Loucy (cell line): ENCODE measurements around the gene PAX5.

Experiments used
- H2AFZ ChIP-seq: fragments of 200-600 bp; sonication (generic); 2 replicates; pipeline ENCODE4 v1.6.0; 2016; ENCODE audit warnings: antibody characterized with exemption, mild to moderate bottlenecking, low read length, moderate library complexity
- H3F3A ChIP-seq: fragments of 200-600 bp; 2 replicates; pipeline ENCODE4 v1.6.0; 2016; ENCODE audit warnings: antibody characterized with exemption, low read depth, mild to moderate bottlenecking
- H3K27me3 ChIP-seq: fragments of 200-600 bp; sonication (generic); 2 replicates; pipeline ENCODE4 v1.6.1; 2014; ENCODE audit warnings: low read length, mild to moderate bottlenecking; ENCODE audit not compliant: insufficient read depth, poor library complexity, severe bottlenecking
- H3K36me3 ChIP-seq: fragments of 200-600 bp; sonication (generic); 2 replicates; pipeline ENCODE4 v1.6.1; 2016; ENCODE audit warnings: low read length; ENCODE audit not compliant: insufficient read depth
- H3K4me1 ChIP-seq: fragments of 200-600 bp; sonication (generic); 2 replicates; pipeline ENCODE4 v1.5.1; 2014; ENCODE audit warnings: low read length, mild to moderate bottlenecking; ENCODE audit not compliant: insufficient read depth, poor library complexity, severe bottlenecking
- H3K4me2 ChIP-seq: fragments of 200-600 bp; sonication (generic); 2 replicates; pipeline ENCODE4 v1.6.0; 2014; ENCODE audit warnings: antibody characterized with exemption, low read length, low read depth, mild to moderate bottlenecking; ENCODE audit not compliant: poor library complexity, severe bottlenecking
- H3K4me3 ChIP-seq: fragments of 200-600 bp; sonication (generic); 2 replicates; pipeline ENCODE4 v1.5.1; 2014; ENCODE audit warnings: low read length, mild to moderate bottlenecking, mixed read lengths; ENCODE audit not compliant: poor library complexity, severe bottlenecking
- H3K79me2 ChIP-seq: fragments of 200-600 bp; sonication (generic); 2 replicates; pipeline ENCODE4 v1.6.1; 2014; ENCODE audit warnings: low read length; ENCODE audit not compliant: insufficient read depth
- H3K9ac ChIP-seq: fragments of 200-600 bp; sonication (generic); 2 replicates; pipeline ENCODE4 v1.6.0; 2014; ENCODE audit warnings: mild to moderate bottlenecking, low read depth, low read length, moderate library complexity; ENCODE audit not compliant: poor library complexity, severe bottlenecking
- H3K9me2 ChIP-seq: fragments of 200-600 bp; sonication (generic); replicated peaks from 2 replicates; pipeline ENCODE4 v1.6.1; 2016; ENCODE audit warnings: low read depth, low read length, mixed read lengths
- H3K9me3 ChIP-seq: fragments of 200-600 bp; sonication (generic); 2 replicates; pipeline ENCODE4 v1.6.1; 2014; ENCODE audit warnings: mild to moderate bottlenecking, antibody characterized with exemption, low read length, low read depth; ENCODE audit not compliant: insufficient read depth
- H4K20me1 ChIP-seq: fragments of 200-600 bp; sonication (generic); 2 replicates; pipeline ENCODE4 v1.6.0; 2014; ENCODE audit warnings: antibody characterized with exemption, low read length, mild to moderate bottlenecking; ENCODE audit not compliant: insufficient read depth, poor library complexity, severe bottlenecking
- EZH2phosphoT487 ChIP-seq: fragments of 200-600 bp; IDR thresholded peaks from 2 replicates; pipeline ENCODE4 v1.6.1; 2018; ENCODE audit warnings: antibody characterized with exemption, mild to moderate bottlenecking, moderate library complexity, borderline replicate concordance
- TF ChIP-seq, protein P1 (sequence below): fragments of 200-600 bp; sonication (generic); conservative IDR thresholded peaks from 2 replicates; pipeline ENCODE4 v1.5.1; 2014; ENCODE audit warnings: mild to moderate bottlenecking, antibody characterized with exemption, low read length

The PAX5 gene

DNA sequence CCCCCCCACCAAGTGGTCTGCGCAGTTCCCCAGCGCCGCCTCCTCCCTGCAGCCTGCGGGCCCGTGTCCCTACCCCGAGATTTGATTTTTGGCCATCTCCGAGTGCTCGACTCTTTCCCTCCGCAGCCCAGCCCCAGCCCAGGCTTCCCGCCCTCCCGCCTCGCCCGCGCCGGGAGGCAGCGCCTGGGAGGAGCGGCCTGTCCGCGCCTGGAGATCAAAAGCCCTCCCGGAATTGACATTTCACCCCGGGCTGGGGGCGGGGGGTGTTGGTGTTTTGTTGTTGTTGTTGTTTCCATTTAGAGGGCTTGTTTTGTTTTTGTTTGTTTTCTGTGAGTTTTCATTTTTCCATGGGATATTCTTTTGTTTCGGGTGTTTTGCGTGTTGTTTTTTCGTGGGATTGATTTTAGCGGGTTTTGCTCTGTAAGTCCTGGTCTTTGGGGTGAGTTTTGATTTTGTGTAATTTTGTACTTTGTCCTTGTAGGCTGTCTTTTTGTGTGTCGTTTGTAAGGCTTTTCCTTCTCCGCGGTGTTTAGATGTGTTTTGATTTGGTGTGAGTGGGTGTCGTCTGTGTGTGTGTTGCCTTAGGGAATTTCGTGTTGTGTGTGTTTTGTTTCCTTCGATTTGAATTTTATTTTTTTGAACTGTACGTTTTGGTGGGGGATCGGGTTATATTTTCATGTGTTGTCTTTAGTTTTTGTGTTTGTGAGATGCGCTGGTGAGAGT lies 1.7 kb upstream of the PAX5 start:
- Histone ChIP-seq H3K36me3 (no peaks in the 10 kb centered on the region), H3K4me2 (peak overlapping the region; percentile 75), H3K27me3 (no peaks in the 10 kb centered on the region), H3K9ac (peak overlapping the region; percentile 79), H3K4me3 (peak overlapping the region; percentile 86), H3K79me2 (no peaks in the 10 kb centered on the region), H4K20me1 (no peaks in the 10 kb centered on the region), H3K4me1 (peaks cover 25% of the 10 kb centered on the region), H3F3A (no peaks in the 10 kb centered on the region), H3K9me2 (no peaks in the 10 kb centered on the region), H3K9me3 (no peaks in the 10 kb centered on the region), H2AFZ (peak overlapping the region; percentile 99)
- no peak for TF ChIP-seq EZH2phosphoT487
- TF ChIP-seq, protein P1, sequence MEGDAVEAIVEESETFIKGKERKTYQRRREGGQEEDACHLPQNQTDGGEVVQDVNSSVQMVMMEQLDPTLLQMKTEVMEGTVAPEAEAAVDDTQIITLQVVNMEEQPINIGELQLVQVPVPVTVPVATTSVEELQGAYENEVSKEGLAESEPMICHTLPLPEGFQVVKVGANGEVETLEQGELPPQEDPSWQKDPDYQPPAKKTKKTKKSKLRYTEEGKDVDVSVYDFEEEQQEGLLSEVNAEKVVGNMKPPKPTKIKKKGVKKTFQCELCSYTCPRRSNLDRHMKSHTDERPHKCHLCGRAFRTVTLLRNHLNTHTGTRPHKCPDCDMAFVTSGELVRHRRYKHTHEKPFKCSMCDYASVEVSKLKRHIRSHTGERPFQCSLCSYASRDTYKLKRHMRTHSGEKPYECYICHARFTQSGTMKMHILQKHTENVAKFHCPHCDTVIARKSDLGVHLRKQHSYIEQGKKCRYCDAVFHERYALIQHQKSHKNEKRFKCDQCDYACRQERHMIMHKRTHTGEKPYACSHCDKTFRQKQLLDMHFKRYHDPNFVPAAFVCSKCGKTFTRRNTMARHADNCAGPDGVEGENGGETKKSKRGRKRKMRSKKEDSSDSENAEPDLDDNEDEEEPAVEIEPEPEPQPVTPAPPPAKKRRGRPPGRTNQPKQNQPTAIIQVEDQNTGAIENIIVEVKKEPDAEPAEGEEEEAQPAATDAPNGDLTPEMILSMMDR = no peak

DNA sequence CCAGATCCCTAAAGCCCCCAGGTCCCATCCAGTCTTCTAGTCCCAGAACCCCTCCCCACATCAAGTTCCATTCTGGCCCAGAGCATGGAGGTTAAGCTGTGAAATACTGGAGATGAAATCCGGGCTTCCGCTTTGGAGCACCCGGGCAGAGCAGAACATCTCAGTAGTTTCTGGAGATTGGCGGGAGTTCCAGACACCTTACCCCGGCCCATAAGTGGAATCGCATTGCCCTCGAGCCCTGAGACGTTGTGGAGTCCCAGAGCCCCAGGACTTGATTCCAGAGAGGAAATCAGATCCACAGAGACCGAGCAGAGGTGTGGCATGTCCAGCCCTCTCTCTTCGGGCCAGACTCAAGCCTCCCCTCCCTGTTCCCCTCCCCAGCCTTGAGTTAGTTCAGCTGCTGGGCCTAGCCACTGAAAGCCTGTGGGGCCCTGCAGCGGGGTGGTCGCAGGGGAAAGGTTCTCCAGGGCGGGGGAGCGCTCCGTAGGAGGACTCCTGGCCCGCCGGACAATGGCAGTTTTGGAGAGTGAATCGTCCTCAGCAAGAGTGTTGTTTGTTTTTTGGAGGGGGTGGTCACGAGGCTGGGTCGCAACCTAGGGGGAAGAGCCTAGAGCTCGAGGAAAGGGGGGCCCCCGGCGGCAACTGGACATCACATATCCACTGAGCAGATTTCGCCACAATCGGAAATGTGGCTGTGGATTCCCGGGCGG lies 1.0 kb upstream of the PAX5 start:
- Histone ChIP-seq H3K9me2 (no peaks in the 10 kb centered on the region), H3K9me3 (no peaks in the 10 kb centered on the region), H3K4me2 (no peak overlapping the region), H3K4me3 (no peak overlapping the region), H3F3A (no peaks in the 10 kb centered on the region), H3K36me3 (no peaks in the 10 kb centered on the region), H3K79me2 (no peaks in the 10 kb centered on the region), H4K20me1 (no peaks in the 10 kb centered on the region), H3K27me3 (no peaks in the 10 kb centered on the region), H3K4me1 (peaks cover 21% of the 10 kb centered on the region), H3K9ac (no peak overlapping the region), H2AFZ (no peak overlapping the region)
- no peak for TF ChIP-seq EZH2phosphoT487
- TF ChIP-seq, protein P1 = no peak

DNA sequence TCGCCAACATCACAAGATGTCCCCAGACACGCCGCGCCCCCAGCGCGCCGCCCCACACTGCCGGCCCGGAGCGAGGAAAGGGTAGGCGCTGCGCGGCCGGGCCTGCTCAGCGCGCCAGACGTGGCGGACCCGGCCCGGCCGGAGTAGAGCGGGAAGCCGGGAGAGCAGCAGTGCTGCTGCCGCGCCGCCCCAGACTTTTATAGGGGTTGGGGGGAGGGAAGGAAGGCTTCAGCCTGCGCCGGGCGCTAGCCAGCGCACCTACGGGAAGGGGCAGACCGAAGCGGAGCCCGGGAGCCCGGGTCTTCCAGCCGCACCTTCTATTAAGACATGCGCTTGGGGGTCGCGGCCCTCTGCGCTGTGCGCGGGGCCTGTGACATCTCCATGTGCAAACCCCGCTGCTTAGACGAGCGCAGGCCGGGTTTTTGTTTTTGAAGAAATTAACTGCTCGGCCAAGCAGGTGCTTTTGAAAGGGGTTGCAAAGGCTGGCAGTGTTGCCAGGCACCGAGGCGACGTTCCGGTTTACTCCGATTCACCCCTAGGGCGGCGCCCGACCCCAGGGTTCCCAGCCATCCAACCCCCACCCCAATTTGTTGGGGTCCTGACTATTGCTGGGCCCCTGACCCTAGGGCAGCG lies 353 bp upstream of the PAX5 start:
- H3K9me3 ChIP-seq = no peaks in the 10 kb centered on the region
- peaks cover 16% of the 10 kb centered on the region for H3K4me1 ChIP-seq
- no peaks in the 10 kb centered on the region for H3K79me2 ChIP-seq
- H2AFZ ChIP-seq = no peak overlapping the region
- H3K36me3 ChIP-seq = no peaks in the 10 kb centered on the region
- no peak for TF ChIP-seq EZH2phosphoT487
- TF ChIP-seq, protein P1 = peak; percentile 38
- H3K9me2 ChIP-seq = no peaks in the 10 kb centered on the region
- H3K9ac ChIP-seq = no peak overlapping the region
- H4K20me1 ChIP-seq = no peaks in the 10 kb centered on the region
- no peaks in the 10 kb centered on the region for H3F3A ChIP-seq
- H3K4me2 ChIP-seq = no peak overlapping the region
- H3K4me3 ChIP-seq = no peak overlapping the region
- H3K27me3 ChIP-seq = no peaks in the 10 kb centered on the region
